A549 (cell line): ENCODE measurements around the gene SSBP2. TPM values are rescaled to one million over a fixed set of nuclear protein-coding genes. Genes with fewer than 3 reads are reported as not detected.

Experiments used
- ATAC-seq, 2 experiments: fragments of 200-7000 bp in 1 of 2; fragments of >200 bp in 1 of 2; cut with Nextera tagmentation in 1 of 2; cut with Tn5 transposase in 1 of 2; 3 replicates each; pipeline versions ENCODE4 v1.8.0 to v1.9.1; 2018 to 2020; ENCODE audit warnings: mild to moderate bottlenecking in 1 of 2, moderate library complexity in 1 of 2
- CTCF ChIA-PET: fragments of 300-600 bp; sonication (Branson Sonifier 250); formaldehyde crosslinking; extraction: SDS; loops from one replicate; lab custom pipeline; 2021; ENCODE audit warnings: antibody characterized with exemption, inconsistent platforms; lab: Yijun Ruan, JAX
- POLR2A ChIA-PET: fragments of 350-600 bp; formaldehyde crosslinking; extraction: SDS; loops from one replicate; lab custom pipeline; 2021; ENCODE audit warnings: antibody characterized with exemption, inconsistent platforms; lab: Yijun Ruan, JAX
- DNase-seq, 2 experiments: peaks; one replicate each; pipeline versions ENCODE4 v3.0.0 to v3.0.0-alpha.2; 2011 to 2016; ENCODE audit warnings: low read depth in 1 of 2, low spot score in 1 of 2
- FAIRE-seq: peaks from 2 replicates; lab custom pipeline; 2011; peaks lifted over from hg19 to GRCh38; lab: Jason Lieb, UNC
- H3K27ac ChIP-seq, 2 experiments: fragments of >200 bp; sonication (Bioruptor Twin); formaldehyde crosslinking; 3 replicates each; pipeline ENCODE4 v1.5.1; 2016 to 2017
- H3K4me1 ChIP-seq: fragments of >200 bp; sonication (Bioruptor Twin); formaldehyde crosslinking; 3 replicates; pipeline ENCODE4 v1.6.1; 2016
- H3K4me2 ChIP-seq: fragments of >200 bp; sonication (Bioruptor Twin); formaldehyde crosslinking; 3 replicates; pipeline ENCODE4 v1.6.1; 2016
- H3K4me3 ChIP-seq: fragments of >200 bp; sonication (Bioruptor Twin); formaldehyde crosslinking; 3 replicates; pipeline ENCODE4 v1.5.1; 2016
- H3K9me3 ChIP-seq: fragments of >200 bp; sonication (Bioruptor Twin); formaldehyde crosslinking; 3 replicates; pipeline ENCODE4 v1.6.1; 2016
- ATOH8 ChIP-seq: fragments of 250-450 bp; sonication (Bioruptor Pico); IDR thresholded peaks from 2 replicates; pipeline ENCODE4 v1.5.0; 2020; ENCODE audit warnings: low read depth, mild to moderate bottlenecking, moderate library complexity
- CEBPB ChIP-seq, 2 experiments: fragments of >200 bp in 1 of 2; sonication (Bioruptor Twin) in 1 of 2; formaldehyde crosslinking in 1 of 2; IDR thresholded peaks; 2 replicates each; pipeline ENCODE4 v1.6.1; 2012 to 2016
- CTCF ChIP-seq: fragments of >200 bp; sonication (Bioruptor Twin); formaldehyde crosslinking; IDR thresholded peaks from 3 replicates; pipeline ENCODE4 v1.5.1; 2016
- EHF ChIP-seq: fragments of 250-450 bp; sonication (Bioruptor Pico); IDR thresholded peaks from 2 replicates; pipeline ENCODE4 v1.5.0; 2020; ENCODE audit warnings: mild to moderate bottlenecking
- EHMT2 ChIP-seq: fragments of 200-600 bp; sonication (generic); IDR thresholded peaks from 2 replicates; pipeline ENCODE4 v1.6.1; 2016; ENCODE audit warnings: antibody characterized with exemption, low read depth, mild to moderate bottlenecking, moderate library complexity
- ELK1 ChIP-seq: fragments of 150-350 bp; IDR thresholded peaks from 2 replicates; pipeline ENCODE4 v1.6.1; 2014; ENCODE audit warnings: low read depth, mild to moderate bottlenecking, low read length
- FOSB ChIP-seq: fragments of 250-450 bp; sonication (Bioruptor Pico); IDR thresholded peaks from 2 replicates; pipeline ENCODE4 v1.5.0; 2020; ENCODE audit warnings: mild to moderate bottlenecking, moderate library complexity
- FOXS1 ChIP-seq: fragments of 250-450 bp; sonication (Bioruptor Pico); IDR thresholded peaks from 2 replicates; pipeline ENCODE4 v1.5.0; 2020; ENCODE audit warnings: mild to moderate bottlenecking, moderate library complexity
- HMGXB4 ChIP-seq: fragments of 250-450 bp; sonication (Bioruptor Pico); IDR thresholded peaks from 2 replicates; pipeline ENCODE4 v1.5.0; 2021; ENCODE audit warnings: mild to moderate bottlenecking, moderate library complexity, borderline replicate concordance
- KDM5A ChIP-seq: fragments of 200-600 bp; sonication (generic); IDR thresholded peaks from 2 replicates; pipeline ENCODE4 v1.6.1; 2016; ENCODE audit warnings: antibody characterized with exemption, mild to moderate bottlenecking
- MAFK ChIP-seq: fragments of 450-650 bp; IDR thresholded peaks from 2 replicates; pipeline ENCODE4 v1.6.1; 2014; ENCODE audit not compliant: partially characterized antibody
- MAZ ChIP-seq: fragments of 150-350 bp; IDR thresholded peaks from 2 replicates; pipeline ENCODE4 v1.6.1; 2014; ENCODE audit warnings: antibody characterized with exemption, low read depth, low read length, borderline replicate concordance
- NFE2L2 ChIP-seq: fragments of 150-350 bp; conservative IDR thresholded peaks from 2 replicates; pipeline ENCODE4 v1.6.1; 2014; ENCODE audit warnings: low read length
- PBX3 ChIP-seq: IDR thresholded peaks from 2 replicates; pipeline ENCODE4 v1.6.1; 2012
- RAD21 ChIP-seq, 2 experiments: fragments of >200 bp in 1 of 2; sonication (Bioruptor Twin) in 1 of 2; formaldehyde crosslinking in 1 of 2; IDR thresholded peaks in 1 of 2; conservative IDR thresholded peaks in 1 of 2; 2 replicates in 1 of 2; 3 replicates in 1 of 2; pipeline ENCODE4 v1.6.1; 2012 to 2018; ENCODE audit warnings: inconsistent platforms in 1 of 2
- RARB ChIP-seq: fragments of 250-450 bp; sonication (Bioruptor Pico); IDR thresholded peaks from 2 replicates; pipeline ENCODE4 v1.8.0; 2021; ENCODE audit warnings: mild to moderate bottlenecking, moderate library complexity
- REST ChIP-seq: fragments of 200-600 bp; sonication (generic); IDR thresholded peaks from 2 replicates; pipeline ENCODE4 v1.6.1; 2016; ENCODE audit warnings: antibody characterized with exemption, mild to moderate bottlenecking, moderate library complexity
- SMC3 ChIP-seq: fragments of >200 bp; sonication (Bioruptor Twin); formaldehyde crosslinking; IDR thresholded peaks from 3 replicates; pipeline ENCODE4 v1.6.1; 2018; ENCODE audit warnings: inconsistent platforms
- TP53 ChIP-seq: fragments of 250-450 bp; sonication (Bioruptor Pico); IDR thresholded peaks from 2 replicates; pipeline ENCODE4 v1.5.0; 2021; ENCODE audit warnings: mild to moderate bottlenecking, moderate library complexity
- ZFP36 ChIP-seq: fragments of 450-650 bp; IDR thresholded peaks from 2 replicates; pipeline ENCODE4 v1.6.1; 2014; ENCODE audit warnings: borderline replicate concordance; ENCODE audit not compliant: partially characterized antibody
- ZSCAN20 ChIP-seq: fragments of 250-450 bp; sonication (Bioruptor Pico); IDR thresholded peaks from 2 replicates; pipeline ENCODE4 v1.8.0; 2022; ENCODE audit warnings: mild to moderate bottlenecking, moderate library complexity
- WGBS: methylation state at CpG from one replicate; pipeline ENCODE4 v1.1.6; 2017; ENCODE audit errors: missing lambda C conversion rate; 5-methylcytosine and 5-hydroxymethylcytosine counted together
- polyA plus RNA-seq, 4 experiments: library from polyadenylated mRNA; depleted of rRNA in 3 of 4; stranded (reverse); fragments of >200 nt; fragmentation: RNase III in 1 of 4; extraction: RNeasy Plus Mini Kit Qiagen cat#74134 plus additional on column Dnase treatment in 1 of 4; gene quantifications; 2 replicates in 3 of 4; 3 replicates in 1 of 4; pipeline ENCODE4 v1.2.3, GENCODE V29; 2011 to 2017

Gene SSBP2
- polyA plus RNA-seq, 2 of the 4 experiments (the other 2 are of a cell fraction): 4.5 to 14.2 TPM

- no peak for DNase-seq
- no peak overlapping the region for H3K4me2 ChIP-seq
- ATAC-seq: no peak
- ChIA-PET CTCF (interaction anchor here (1.2 kb wide), 1 partner anchor 650 kb away, joined by 3 read pairs; no protein-coding TSS in a partner anchor), POLR2A (no interaction called here)
- FAIRE-seq: no peak
- H3K4me3 ChIP-seq: no peak overlapping the region
- no peaks in the 10 kb centered on the region for H3K9me3 ChIP-seq
- no peak overlapping the region for H3K27ac ChIP-seq
- no peak for TF ChIP-seq EHMT2
- TF ChIP-seq MAZ: no peak
- no peak for TF ChIP-seq ZSCAN20 (CRISPR knock-in tag)
- no peak for TF ChIP-seq MAFK
- TF ChIP-seq NFE2L2: no peak
- TF ChIP-seq HMGXB4 (CRISPR knock-in tag): no peak
- TF ChIP-seq ATOH8 (CRISPR knock-in tag): no peak
- no peaks in the 10 kb centered on the region for H3K4me1 ChIP-seq
Measured at GRCh38 chr5:81516091-81516490, 234.8 kb downstream of the SSBP2 start.

- peak; percentile 40; the same call in 1 of the 3 replicates for TF ChIP-seq CTCF
- TF ChIP-seq RAD21 (conservative IDR thresholded peaks at IDR 0.05 in 1 of 2, IDR thresholded peaks at IDR 0.05 in 1 of 2): peak; percentile 37 to 49; a peak in 4 of 5 replicates
- no peak for TF ChIP-seq ELK1
- peak; percentile 42; the same call in 2 of the 3 replicates for TF ChIP-seq SMC3
- Histone ChIP-seq H3K9me3 (no peaks in the 10 kb centered on the region), H3K4me1 (no peaks in the 10 kb centered on the region), H3K4me2 (no peak overlapping the region), H3K27ac (no peak overlapping the region), H3K4me3 (no peak overlapping the region)
- FAIRE-seq (no peak), ATAC-seq (peak in 1 of 2 experiments; percentile 61; a peak in 2 of 6 replicates), DNase-seq (peak; percentile 5 to 8)
- ChIA-PET CTCF (no interaction called here), POLR2A (no interaction called here)
Measured at GRCh38 chr5:81513982-81514381, 236.9 kb downstream of the SSBP2 start.

- Histone ChIP-seq H3K4me1 (no peaks in the 10 kb centered on the region), H3K4me2 (no peak overlapping the region), H3K27ac (no peak overlapping the region), H3K9me3 (no peaks in the 10 kb centered on the region), H3K4me3 (no peak overlapping the region)
- no peak for FAIRE-seq
- WGBS: 63% methylated on average over 2 of the region's 2 CpGs
- no peak for DNase-seq
- no peak for ATAC-seq
- ChIA-PET CTCF (no interaction called here), POLR2A (no interaction called here)
- TF ChIP-seq CEBPB (IDR thresholded peaks at IDR 0.05) (no peak), TP53 (CRISPR knock-in tag) (no peak), FOSB (no peak), KDM5A (no peak), ZFP36 (no peak), REST (no peak), FOXS1 (no peak), PBX3 (no peak), RARB (CRISPR knock-in tag) (no peak), ATOH8 (CRISPR knock-in tag) (no peak), NFE2L2 (no peak), EHF (CRISPR knock-in tag) (no peak), MAFK (no peak), RAD21 (conservative IDR thresholded peaks at IDR 0.05 in 1 of 2, IDR thresholded peaks at IDR 0.05 in 1 of 2) (no peak)
Measured at GRCh38 chr5:81513473-81513872, 237.4 kb downstream of the SSBP2 start.
